Tibial nerve (tissue), 4 donors: Measurements from ENCODE around the gene ST8SIA5.

ENCODE experiments used
- EP300 ChIP-seq, 2 donors: sonication (generic); formaldehyde crosslinking; IDR thresholded peaks; one replicate each; pipeline ENCODE4 v1.6.1; 2017; ENCODE audit warnings: antibody characterized with exemption in 2 of 2, mild to moderate bottlenecking in 1 of 2
- POLR2A ChIP-seq, 2 donors: fragments of 450-650 bp; IDR thresholded peaks; one replicate each; pipeline ENCODE4 v1.6.1; 2017; ENCODE audit warnings: antibody characterized with exemption in 2 of 2, mild to moderate bottlenecking in 2 of 2, moderate library complexity in 2 of 2
- TF ChIP-seq, protein P1 (sequence below), 5 experiments: fragments of 200-600 bp in 3 of 5; fragments of 450-650 bp in 2 of 5; sonication (generic) in 3 of 5; IDR thresholded peaks; one replicate each; pipeline ENCODE4 v1.5.1; 2016 to 2019; ENCODE audit warnings: antibody characterized with exemption in 5 of 5, mild to moderate bottlenecking in 3 of 5, moderate library complexity in 2 of 5

- TF ChIP-seq, protein P1, sequence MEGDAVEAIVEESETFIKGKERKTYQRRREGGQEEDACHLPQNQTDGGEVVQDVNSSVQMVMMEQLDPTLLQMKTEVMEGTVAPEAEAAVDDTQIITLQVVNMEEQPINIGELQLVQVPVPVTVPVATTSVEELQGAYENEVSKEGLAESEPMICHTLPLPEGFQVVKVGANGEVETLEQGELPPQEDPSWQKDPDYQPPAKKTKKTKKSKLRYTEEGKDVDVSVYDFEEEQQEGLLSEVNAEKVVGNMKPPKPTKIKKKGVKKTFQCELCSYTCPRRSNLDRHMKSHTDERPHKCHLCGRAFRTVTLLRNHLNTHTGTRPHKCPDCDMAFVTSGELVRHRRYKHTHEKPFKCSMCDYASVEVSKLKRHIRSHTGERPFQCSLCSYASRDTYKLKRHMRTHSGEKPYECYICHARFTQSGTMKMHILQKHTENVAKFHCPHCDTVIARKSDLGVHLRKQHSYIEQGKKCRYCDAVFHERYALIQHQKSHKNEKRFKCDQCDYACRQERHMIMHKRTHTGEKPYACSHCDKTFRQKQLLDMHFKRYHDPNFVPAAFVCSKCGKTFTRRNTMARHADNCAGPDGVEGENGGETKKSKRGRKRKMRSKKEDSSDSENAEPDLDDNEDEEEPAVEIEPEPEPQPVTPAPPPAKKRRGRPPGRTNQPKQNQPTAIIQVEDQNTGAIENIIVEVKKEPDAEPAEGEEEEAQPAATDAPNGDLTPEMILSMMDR (IDR thresholded peaks at IDR 0.05) = no peak
- TF ChIP-seq POLR2A (IDR thresholded peaks at IDR 0.05) (no peak), EP300 (IDR thresholded peaks at IDR 0.05) (no peak)
Measured at GRCh38 chr18:46706968-46707367, 49.9 kb downstream of the ST8SIA5 start.
